HG02610 (cell line): Measurements from ENCODE around the gene CDC27.
"Not testable (repeated sequence)": the region's sequence is repeated elsewhere in the genome, so short reads cannot be mapped to it uniquely, and the experiment has no call there.

ENCODE experiments used
- ATAC-seq: cut with Tn5 transposase; IDR thresholded peaks from one replicate; pipeline ENCODE4 v1.9.1; 2021; ENCODE audit warnings: mild to moderate bottlenecking, moderate library complexity; ENCODE audit not compliant: unreplicated experiment

Gene CDC27

DNA sequence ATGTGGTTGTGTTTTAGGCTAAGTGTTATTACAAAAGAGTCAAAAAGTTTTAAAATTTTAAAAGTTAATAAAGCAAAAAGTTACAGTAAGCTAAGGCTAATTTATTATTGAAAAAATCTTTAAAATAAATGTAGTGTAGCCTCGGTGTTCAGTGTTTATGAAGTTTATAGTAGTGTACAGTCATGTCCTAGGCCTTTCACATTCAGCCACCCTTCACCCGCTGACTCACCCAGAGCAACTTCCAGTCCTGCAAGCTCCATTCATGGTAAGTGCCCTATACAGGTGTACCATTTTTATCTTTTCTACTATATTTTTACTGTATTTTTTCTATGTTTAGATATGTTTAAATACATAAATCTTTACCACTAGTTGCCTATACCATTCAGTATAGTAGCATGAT lies 111.5 kb downstream of the CDC27 start:
- ATAC-seq = no peak

GRCh38 chr17:47076171-47076570 lies 112.9 kb downstream of the CDC27 start:
- no peak for ATAC-seq

DNA sequence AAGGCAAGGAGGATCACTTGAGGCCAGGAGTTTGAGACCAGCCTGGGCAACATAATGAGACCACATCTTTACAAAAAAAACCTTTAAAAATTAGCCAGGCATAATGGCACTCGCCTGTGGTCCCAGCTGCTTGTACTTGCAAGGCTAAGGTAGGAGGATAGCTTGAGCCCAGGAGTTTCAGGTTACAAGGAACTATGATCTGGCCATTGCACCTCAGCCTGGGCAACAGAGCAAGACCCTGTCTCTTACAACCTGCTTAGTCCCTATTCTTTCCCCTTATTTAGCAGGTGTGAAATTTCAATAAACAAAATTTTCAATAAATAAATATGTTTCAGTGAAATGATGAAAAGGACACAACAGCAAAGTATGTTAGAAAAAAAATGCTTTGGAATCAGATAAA lies 114.7 kb downstream of the CDC27 start:
- ATAC-seq = not testable (repeated sequence)

DNA sequence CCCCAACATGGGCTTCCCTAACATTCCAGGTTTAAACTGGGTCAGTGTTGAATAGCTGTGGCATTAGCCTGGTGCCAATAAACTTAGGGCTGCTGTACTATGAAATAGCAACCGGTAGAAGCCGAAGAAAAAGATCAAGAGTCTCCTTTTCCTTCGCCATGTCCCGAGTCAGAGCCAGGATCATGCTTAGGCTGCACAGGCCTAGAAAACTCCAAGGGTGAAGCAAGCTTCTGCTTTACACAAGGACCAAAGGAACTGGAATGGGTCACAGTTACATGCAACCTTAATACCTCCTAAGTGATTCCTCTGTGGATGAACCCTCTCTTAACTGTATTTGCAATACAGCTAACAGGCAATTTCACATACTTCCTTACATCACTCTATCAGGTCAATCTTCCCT lies 115.5 kb downstream of the CDC27 start:
- not testable (repeated sequence) for ATAC-seq

- no peak for ATAC-seq
Observed at GRCh38 chr17:47072886-47073285, 116.2 kb downstream of the CDC27 start.

GRCh38 chr17:47071171-47071570 lies 117.9 kb downstream of the CDC27 start:
- ATAC-seq = not testable (repeated sequence)

DNA sequence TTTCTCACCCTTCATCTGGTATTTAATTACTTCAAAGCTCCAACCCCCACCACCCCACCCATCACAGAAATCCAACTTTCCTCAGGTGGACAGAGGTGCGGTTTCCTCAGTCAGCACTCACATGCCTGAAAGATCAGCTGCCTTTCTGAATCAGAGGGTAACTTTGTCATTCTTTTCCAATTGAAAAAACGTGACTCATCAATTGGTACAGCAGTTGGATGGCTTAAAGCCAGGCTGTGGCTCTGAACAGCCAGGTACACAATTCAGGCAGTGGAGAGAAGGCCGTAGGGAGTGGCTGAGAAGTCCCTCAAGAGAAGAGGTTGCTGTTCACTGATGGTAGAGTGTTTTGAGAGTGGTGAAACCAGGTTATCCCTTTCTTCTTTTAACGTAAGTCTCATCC lies 118.8 kb downstream of the CDC27 start:
- ATAC-seq = not testable (repeated sequence)
